GM21723 (cell line): ENCODE data around the gene THOC7.

Experiments
- ATAC-seq: cut with Tn5 transposase; IDR thresholded peaks from one replicate; pipeline ENCODE4 v1.9.1; 2021; ENCODE audit warnings: mild to moderate bottlenecking, moderate library complexity; ENCODE audit not compliant: unreplicated experiment

THOC7 gene

DNA sequence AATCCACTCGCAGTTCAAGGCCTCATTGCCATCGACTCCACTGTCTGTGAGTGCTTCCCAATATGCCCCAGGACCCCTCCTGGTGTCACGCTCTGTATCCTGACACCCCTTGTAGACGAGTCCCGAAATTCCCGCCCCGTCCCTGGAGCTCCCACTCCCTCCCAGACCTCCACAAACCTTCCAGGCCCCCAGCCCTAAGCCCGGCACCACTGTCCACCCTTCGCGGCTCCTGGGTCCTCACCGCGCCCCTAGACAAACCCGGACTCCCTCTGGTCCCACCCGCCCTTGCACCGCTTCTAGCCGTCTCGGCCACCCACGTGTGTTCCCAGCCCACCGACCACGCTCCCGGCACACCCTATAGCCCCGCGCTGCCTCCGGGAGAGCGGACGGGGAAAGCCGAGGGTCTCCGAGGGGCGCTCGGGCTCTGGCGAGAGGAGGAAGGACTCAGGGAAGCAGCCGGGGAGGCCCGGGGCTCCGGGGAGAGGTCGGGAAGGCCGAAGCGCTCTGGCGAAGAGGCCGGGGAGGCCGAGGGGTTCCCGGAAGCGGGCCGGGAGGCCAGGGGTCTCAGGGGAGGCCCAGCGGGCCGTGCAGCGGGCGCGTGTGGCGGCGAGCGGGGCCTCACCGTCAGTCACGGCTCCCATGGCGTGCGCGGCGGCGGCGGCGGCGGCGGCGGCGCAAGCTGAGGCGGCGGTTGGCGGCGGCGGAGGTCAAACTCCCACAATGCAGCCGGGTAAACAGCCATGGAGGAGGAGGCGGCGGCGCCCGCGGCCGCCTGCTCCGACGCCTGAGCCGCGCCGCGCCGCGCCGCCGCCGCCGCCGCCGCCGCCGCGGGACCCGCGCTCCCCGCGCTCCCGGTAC, at the start of gene THOC7, which contains the start of gene ATXN7:
Gene THOC7, minus strand, starts transcription at position 656 of the 858 bp plus-strand sequence. Its CDS starts 15 bp downstream, at position 641.
Gene ATXN7, plus strand, starts transcription at position 718 of the 858 bp plus-strand sequence. CDS start 48,732 bp downstream, outside the sequence.
- peak; percentile 69 for ATAC-seq

- ATAC-seq = peak; percentile 10
Observed at GRCh38 chr3:63912768-63913588, 49.4 kb upstream of the THOC7 start.

GRCh38 chr3:63911873-63912767, 48.5 kb upstream of the THOC7 start, which contains the start of gene SCAANT1:
SCAANT1 (minus strand) TSS chr3:63912383.
- peak; percentile 84 for ATAC-seq

GRCh38 chr3:63911509-63911872, 47.9 kb upstream of the THOC7 start:
- ATAC-seq = no peak

DNA sequence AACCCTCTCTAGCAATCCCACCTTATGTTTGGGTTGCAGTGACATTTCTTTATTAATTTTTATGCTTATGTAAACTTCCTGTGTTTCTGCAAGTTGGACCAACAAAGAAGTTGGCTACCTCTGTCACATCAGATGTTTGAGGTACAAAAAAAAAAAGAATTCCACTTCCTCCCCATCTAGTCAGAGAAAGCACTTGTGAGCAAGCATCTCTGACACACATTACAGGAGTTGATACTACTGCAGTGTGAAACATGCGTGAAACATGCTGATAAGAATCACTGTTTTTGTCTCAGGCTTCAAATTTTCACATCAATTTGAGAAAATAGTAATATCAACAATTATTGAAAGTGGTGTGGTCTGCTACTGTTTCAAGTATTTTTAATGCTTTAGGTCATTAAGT, 47.3 kb upstream of the THOC7 start:
- no peak for ATAC-seq

DNA sequence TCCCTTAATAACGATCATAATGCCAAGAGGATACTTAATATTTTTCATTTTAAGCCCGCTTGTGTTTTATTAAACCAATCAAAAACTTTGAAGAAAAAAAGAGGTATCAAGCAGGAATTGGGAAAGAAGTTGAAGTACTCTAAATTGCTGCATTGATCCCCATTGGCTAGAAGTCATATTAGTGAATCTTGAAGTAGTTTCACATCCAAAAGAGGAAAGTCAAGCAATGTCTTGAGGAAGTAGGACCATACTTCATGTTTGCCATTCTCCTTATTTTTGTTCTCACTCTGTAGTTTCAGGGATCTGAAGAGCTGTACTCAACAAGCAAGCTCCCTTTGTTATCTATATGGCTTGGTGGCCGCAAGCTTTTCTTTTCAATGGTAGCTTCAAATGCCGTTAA, 46.4 kb upstream of the THOC7 start:
- no peak for ATAC-seq

DNA sequence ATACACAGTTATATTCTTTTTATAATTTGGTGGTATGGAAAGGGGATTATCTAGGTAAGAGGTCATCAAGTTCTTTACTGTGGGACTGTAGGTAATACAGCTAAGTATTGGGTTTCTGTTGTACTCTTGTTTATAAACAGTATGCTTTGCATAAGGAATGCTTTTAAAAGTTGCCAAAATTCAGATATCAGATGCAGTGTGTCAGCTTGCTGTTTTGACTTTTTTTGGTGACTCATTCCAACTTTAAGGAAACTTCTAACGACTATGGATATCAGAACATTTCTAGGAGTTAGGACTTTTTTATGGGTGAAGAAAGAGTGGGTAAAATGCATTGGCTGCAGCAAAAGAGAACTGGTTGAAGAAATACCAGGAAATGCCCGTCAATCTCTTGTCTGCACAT, 45.8 kb upstream of the THOC7 start:
- no peak for ATAC-seq

GRCh38 chr3:63908776-63909175, 45.2 kb upstream of the THOC7 start:
- no peak for ATAC-seq

- no peak for ATAC-seq
Observed at GRCh38 chr3:63908081-63908736, 44.6 kb upstream of the THOC7 start.

- ATAC-seq = no peak
Observed at GRCh38 chr3:63905731-63906620, 42.4 kb upstream of the THOC7 start.

- ATAC-seq = no peak
Observed at GRCh38 chr3:63900459-63900858, 36.9 kb upstream of the THOC7 start.

- no peak for ATAC-seq
Observed at GRCh38 chr3:63900010-63900409, 36.4 kb upstream of the THOC7 start.

DNA sequence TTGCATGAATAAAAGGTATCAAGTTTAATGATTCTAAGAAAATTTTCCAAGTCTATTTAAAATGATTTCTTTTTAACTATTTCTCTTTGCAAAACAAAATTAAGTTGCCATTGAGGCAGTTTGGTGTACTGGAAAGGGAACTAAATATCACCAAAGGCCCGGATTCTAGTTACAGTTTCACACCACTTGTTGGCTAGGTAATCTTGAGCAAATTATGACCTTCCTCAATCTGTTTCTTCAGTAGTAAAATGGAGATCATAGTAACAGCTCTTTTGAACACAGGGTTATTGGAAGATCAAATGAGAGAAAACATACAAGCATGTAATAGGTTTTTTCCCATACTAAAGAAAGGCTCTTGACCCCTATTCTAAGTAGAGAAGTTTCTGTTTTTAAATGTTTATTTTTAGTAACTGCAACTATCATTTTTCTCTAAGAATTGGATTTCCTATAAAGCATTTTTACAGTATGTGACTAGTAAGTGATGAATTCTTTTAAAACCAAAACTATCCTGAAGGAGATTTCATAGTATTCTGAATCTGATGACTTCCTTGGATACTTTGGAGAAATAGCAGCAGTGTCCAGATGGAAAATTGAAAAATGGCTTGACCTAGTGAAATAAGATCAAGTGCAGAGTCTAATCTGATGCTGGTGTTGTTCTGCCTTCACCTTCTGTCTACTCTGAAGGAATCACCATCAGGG, 32.9 kb upstream of the THOC7 start:
- peak; percentile 77 for ATAC-seq

GRCh38 chr3:63895422-63896189, 32.0 kb upstream of the THOC7 start:
- ATAC-seq = no peak

- no peak for ATAC-seq
Observed at GRCh38 chr3:63892773-63893352, 29.3 kb upstream of the THOC7 start.

DNA sequence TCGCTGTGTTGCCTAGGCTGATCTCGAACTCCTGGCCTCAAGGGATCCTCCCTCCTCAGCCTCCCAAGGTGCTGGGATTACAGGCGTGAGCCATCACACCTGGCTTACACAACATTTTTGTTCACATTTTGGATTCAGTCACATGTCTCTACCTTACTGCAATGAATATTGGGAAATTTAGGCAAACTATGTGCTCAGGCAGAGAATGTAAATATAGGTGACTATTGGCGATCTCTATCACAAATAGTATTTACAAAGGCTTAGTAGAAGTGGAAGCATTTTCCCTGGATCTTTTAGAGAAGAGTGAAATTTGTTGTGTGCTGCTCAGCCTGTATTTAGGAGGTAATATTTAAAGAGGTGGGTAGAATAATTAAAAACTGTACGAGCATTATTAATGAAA, 27.9 kb upstream of the THOC7 start:
- ATAC-seq = no peak

GRCh38 chr3:63886858-63887257, 23.3 kb upstream of the THOC7 start:
- ATAC-seq = no peak
